ENCODE results near the gene SPANXN5. TPM values are rescaled to one million over a fixed set of nuclear protein-coding genes. Genes with fewer than 3 reads are reported as not detected.
"Not testable (repeated sequence)": the region's sequence is repeated elsewhere in the genome, so short reads cannot be mapped to it uniquely, and the experiment has no call there.

Gene SPANXN5
- total RNA-seq, 1 experiment from 2014 or later, result not detected

- Mint-ChIP-seq H3K4me1 (ENCODE audit: low read depth, unreplicated experiment) (no peaks in the 10 kb centered on the region), H3K9me3 (ENCODE audit: low read depth, unreplicated experiment) (no peaks in the 10 kb centered on the region), H3K4me3 (ENCODE audit: low read depth, unreplicated experiment) (no peak overlapping the region), H3K27ac (ENCODE audit: unreplicated experiment) (no peak overlapping the region), H3K27me3 (ENCODE audit: unreplicated experiment) (no peaks in the 10 kb centered on the region), H3K36me3 (ENCODE audit: insufficient read depth, unreplicated experiment) (no peaks in the 10 kb centered on the region)
- DNase-seq, result no peak
- TF ChIP-seq CTCF (IDR thresholded peaks at IDR 0.05; ENCODE audit: unreplicated experiment), result no peak
- BruUV-seq (replicated peaks), result no TSS peak
- CTCF ChIA-PET, result no interaction called here
- intact Hi-C loops (cut with micrococcal nuclease; ENCODE audit: unreplicated experiment), result no loop called here
Observed at GRCh38 chrX:52821079-52821760, 24.0 kb upstream of the SPANXN5 start.

- no peak for TF ChIP-seq CTCF (IDR thresholded peaks at IDR 0.05; ENCODE audit: unreplicated experiment)
- no peak for DNase-seq
- intact Hi-C loops (cut with micrococcal nuclease; ENCODE audit: unreplicated experiment), result no loop called here
- CTCF ChIA-PET, result no interaction called here
- no peaks in the 10 kb centered on the region for H3K27me3 Mint-ChIP-seq (ENCODE audit: unreplicated experiment)
- no TSS peak for BruUV-seq (replicated peaks)
- no peak overlapping the region for H3K4me3 Mint-ChIP-seq (ENCODE audit: low read depth, unreplicated experiment)
- no peaks in the 10 kb centered on the region for H3K36me3 Mint-ChIP-seq (ENCODE audit: insufficient read depth, unreplicated experiment)
- no peaks in the 10 kb centered on the region for H3K4me1 Mint-ChIP-seq (ENCODE audit: low read depth, unreplicated experiment)
- H3K9me3 Mint-ChIP-seq (ENCODE audit: low read depth, unreplicated experiment), result no peaks in the 10 kb centered on the region
- H3K27ac Mint-ChIP-seq (ENCODE audit: unreplicated experiment), result no peak overlapping the region
Observed at GRCh38 chrX:52819788-52820187, 22.6 kb upstream of the SPANXN5 start.

GRCh38 chrX:52811065-52811625 lies 13.9 kb upstream of the SPANXN5 start, which contains the start of gene XAGE5:
Gene XAGE5 (plus strand): TSS chrX:52811287. CDS start chrX:52812567, 1,280 bp downstream.
- CTCF ChIA-PET, result no interaction called here
- H3K36me3 Mint-ChIP-seq (ENCODE audit: insufficient read depth, unreplicated experiment), result no peaks in the 10 kb centered on the region
- TF ChIP-seq CTCF (IDR thresholded peaks at IDR 0.05; ENCODE audit: unreplicated experiment), result no peak
- intact Hi-C loops (cut with micrococcal nuclease; ENCODE audit: unreplicated experiment), result no loop called here
- DNase-seq, result no peak
- peaks cover 11% of the 10 kb centered on the region for H3K27me3 Mint-ChIP-seq (ENCODE audit: unreplicated experiment)
- H3K9me3 Mint-ChIP-seq (ENCODE audit: low read depth, unreplicated experiment), result no peaks in the 10 kb centered on the region
- no TSS peak for BruUV-seq (replicated peaks)
- H3K4me3 Mint-ChIP-seq (ENCODE audit: low read depth, unreplicated experiment), result no peak within 1 kb of the TSS
- no peaks in the 10 kb centered on the region for H3K4me1 Mint-ChIP-seq (ENCODE audit: low read depth, unreplicated experiment)
- H3K27ac Mint-ChIP-seq (ENCODE audit: unreplicated experiment), result no peak within 1 kb of the TSS

- not testable (repeated sequence) for BruUV-seq (replicated peaks); H3K9me3 Mint-ChIP-seq (ENCODE audit: low read depth, unreplicated experiment)
Observed at GRCh38 chrX:52804876-52805275, 7.6 kb upstream of the SPANXN5 start.

GRCh38 chrX:52773504-52773903 lies 23.7 kb downstream of the SPANXN5 start:
- H3K36me3 Mint-ChIP-seq (ENCODE audit: insufficient read depth, unreplicated experiment); CTCF ChIA-PET; intact Hi-C loops (cut with micrococcal nuclease; ENCODE audit: unreplicated experiment); H3K4me1 Mint-ChIP-seq (ENCODE audit: low read depth, unreplicated experiment); H3K4me3 Mint-ChIP-seq (ENCODE audit: low read depth, unreplicated experiment); H3K27ac Mint-ChIP-seq (ENCODE audit: unreplicated experiment); H3K9me3 Mint-ChIP-seq (ENCODE audit: low read depth, unreplicated experiment); H3K27me3 Mint-ChIP-seq (ENCODE audit: unreplicated experiment); BruUV-seq (replicated peaks); DNase-seq: not testable (repeated sequence)

More at GRCh38 chrX:52804876-52805275, 7.6 kb upstream of the SPANXN5 start:
- CTCF ChIA-PET; H3K4me1 Mint-ChIP-seq (ENCODE audit: low read depth, unreplicated experiment); H3K27ac Mint-ChIP-seq (ENCODE audit: unreplicated experiment); intact Hi-C loops (cut with micrococcal nuclease; ENCODE audit: unreplicated experiment); H3K4me3 Mint-ChIP-seq (ENCODE audit: low read depth, unreplicated experiment); DNase-seq; H3K36me3 Mint-ChIP-seq (ENCODE audit: insufficient read depth, unreplicated experiment): not testable (repeated sequence)
- H3K27me3 Mint-ChIP-seq (ENCODE audit: unreplicated experiment), result peaks cover 28% of the 10 kb centered on the region

GRCh38 chrX:52765983-52766382 lies 31.2 kb downstream of the SPANXN5 start:
- DNase-seq; H3K4me3 Mint-ChIP-seq (ENCODE audit: low read depth, unreplicated experiment); H3K36me3 Mint-ChIP-seq (ENCODE audit: insufficient read depth, unreplicated experiment); CTCF ChIA-PET; H3K27me3 Mint-ChIP-seq (ENCODE audit: unreplicated experiment); H3K9me3 Mint-ChIP-seq (ENCODE audit: low read depth, unreplicated experiment); BruUV-seq (replicated peaks); intact Hi-C loops (cut with micrococcal nuclease; ENCODE audit: unreplicated experiment); H3K4me1 Mint-ChIP-seq (ENCODE audit: low read depth, unreplicated experiment); H3K27ac Mint-ChIP-seq (ENCODE audit: unreplicated experiment): not testable (repeated sequence)

- BruUV-seq (replicated peaks); H3K4me1 Mint-ChIP-seq (ENCODE audit: low read depth, unreplicated experiment); H3K27ac Mint-ChIP-seq (ENCODE audit: unreplicated experiment); H3K4me3 Mint-ChIP-seq (ENCODE audit: low read depth, unreplicated experiment); H3K36me3 Mint-ChIP-seq (ENCODE audit: insufficient read depth, unreplicated experiment); DNase-seq; intact Hi-C loops (cut with micrococcal nuclease; ENCODE audit: unreplicated experiment); H3K27me3 Mint-ChIP-seq (ENCODE audit: unreplicated experiment); CTCF ChIA-PET; H3K9me3 Mint-ChIP-seq (ENCODE audit: low read depth, unreplicated experiment): not testable (repeated sequence)
Observed at GRCh38 chrX:52750952-52751351, 46.3 kb downstream of the SPANXN5 start, which contains the start of gene SSX2B. Gene SSX2B (plus strand): TSS chrX:52751252. CDS start chrX:52752681, 1,429 bp downstream.
